HFF-Myc (cell line): Measurements from ENCODE around the gene VAMP7.
A peak's percentile ranks its signal among the peaks of the same experiment; 100 is the strongest.

ENCODE experiments used
- DNase-seq: peaks from one replicate; pipeline ENCODE4 v3.0.0-alpha.2; 2011; ENCODE audit warnings: low read depth; ENCODE audit errors: extremely low read depth
- H3K4me3 ChIP-seq: replicated peaks from 2 replicates; pipeline ENCODE4 v1.5.1; 2011; ENCODE audit warnings: low read depth, mild to moderate bottlenecking, control low read depth, low read length
- TF ChIP-seq, protein P1 (sequence below): IDR thresholded peaks from 2 replicates; pipeline ENCODE4 v1.5.1; 2012; ENCODE audit warnings: mild to moderate bottlenecking, low read depth, low read length, control low read depth; ENCODE audit errors: missing control alignments

The VAMP7 gene

DNA sequence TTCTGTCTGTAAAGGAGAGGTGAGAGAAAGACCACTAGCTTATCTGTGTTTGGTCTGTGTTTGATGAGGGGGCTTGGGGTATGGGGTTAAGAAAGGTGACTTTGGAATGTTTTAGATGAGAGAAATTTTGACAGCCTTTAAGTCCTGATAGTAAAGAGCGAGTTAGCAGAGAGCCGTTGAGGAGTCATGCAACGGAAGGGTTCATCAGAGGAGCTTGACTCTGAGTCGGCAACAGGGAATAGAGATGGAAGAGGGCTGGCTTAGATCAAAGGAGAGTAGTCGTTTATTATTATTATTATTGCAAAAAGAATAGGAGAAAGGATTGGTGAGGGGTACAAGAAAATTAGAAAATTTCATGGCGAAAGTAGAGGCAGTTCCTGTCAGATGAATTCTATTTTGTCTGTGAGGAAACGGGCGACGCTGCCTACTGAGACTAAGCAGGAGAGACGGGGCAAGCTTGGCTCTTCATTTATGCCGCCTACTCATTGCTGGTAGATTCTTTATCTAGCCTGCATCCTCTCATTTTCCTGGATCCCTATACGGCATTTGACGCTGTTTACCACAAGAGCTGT, 473 bp upstream of the VAMP7 start:
- no peak for DNase-seq
- peak overlapping the region; percentile 58 for H3K4me3 ChIP-seq
- TF ChIP-seq, protein P1, sequence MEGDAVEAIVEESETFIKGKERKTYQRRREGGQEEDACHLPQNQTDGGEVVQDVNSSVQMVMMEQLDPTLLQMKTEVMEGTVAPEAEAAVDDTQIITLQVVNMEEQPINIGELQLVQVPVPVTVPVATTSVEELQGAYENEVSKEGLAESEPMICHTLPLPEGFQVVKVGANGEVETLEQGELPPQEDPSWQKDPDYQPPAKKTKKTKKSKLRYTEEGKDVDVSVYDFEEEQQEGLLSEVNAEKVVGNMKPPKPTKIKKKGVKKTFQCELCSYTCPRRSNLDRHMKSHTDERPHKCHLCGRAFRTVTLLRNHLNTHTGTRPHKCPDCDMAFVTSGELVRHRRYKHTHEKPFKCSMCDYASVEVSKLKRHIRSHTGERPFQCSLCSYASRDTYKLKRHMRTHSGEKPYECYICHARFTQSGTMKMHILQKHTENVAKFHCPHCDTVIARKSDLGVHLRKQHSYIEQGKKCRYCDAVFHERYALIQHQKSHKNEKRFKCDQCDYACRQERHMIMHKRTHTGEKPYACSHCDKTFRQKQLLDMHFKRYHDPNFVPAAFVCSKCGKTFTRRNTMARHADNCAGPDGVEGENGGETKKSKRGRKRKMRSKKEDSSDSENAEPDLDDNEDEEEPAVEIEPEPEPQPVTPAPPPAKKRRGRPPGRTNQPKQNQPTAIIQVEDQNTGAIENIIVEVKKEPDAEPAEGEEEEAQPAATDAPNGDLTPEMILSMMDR: no peak

DNA sequence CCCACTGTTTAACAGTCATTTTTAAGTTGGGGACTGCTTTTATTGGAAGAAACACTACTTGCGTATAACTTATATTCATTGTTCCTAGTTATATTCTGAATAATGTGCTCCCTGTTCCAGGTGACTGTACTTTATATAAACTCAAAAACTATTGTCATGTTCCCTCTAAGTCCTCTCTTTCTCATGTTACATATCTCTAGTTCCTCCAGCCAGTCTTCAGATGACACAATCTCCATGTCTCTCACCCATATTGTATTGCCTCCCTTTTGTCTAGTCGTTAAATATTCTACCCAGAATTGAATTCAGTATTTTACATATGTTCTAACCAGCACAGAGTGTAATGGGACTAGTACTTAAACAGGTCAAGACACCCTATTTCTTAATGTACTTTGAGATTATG, 5.3 kb downstream of the VAMP7 start:
- TF ChIP-seq, protein P1: no peak
- DNase-seq: no peak
- H3K4me3 ChIP-seq: no peak overlapping the region

DNA sequence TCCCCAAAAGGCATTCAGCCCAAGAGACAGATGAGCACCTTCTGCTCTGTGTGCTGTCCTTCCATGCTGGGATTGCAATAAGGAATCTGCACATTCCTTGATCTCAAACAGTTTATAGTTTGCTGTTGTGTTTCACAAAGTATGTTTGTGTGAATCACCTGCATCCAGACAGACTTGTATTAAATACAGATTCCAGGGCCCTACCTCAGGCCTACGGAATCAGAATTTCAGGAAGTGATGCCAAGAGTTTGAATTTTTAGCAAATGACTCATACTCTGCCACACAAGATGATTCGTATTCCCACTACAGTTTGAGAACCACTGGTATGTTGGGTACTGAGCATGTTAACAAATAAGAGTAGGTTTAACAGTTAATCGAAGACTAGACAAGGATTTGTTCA, 7.0 kb downstream of the VAMP7 start:
- no peak overlapping the region for H3K4me3 ChIP-seq
- peak; percentile 62 for DNase-seq
- TF ChIP-seq, protein P1: no peak

DNA sequence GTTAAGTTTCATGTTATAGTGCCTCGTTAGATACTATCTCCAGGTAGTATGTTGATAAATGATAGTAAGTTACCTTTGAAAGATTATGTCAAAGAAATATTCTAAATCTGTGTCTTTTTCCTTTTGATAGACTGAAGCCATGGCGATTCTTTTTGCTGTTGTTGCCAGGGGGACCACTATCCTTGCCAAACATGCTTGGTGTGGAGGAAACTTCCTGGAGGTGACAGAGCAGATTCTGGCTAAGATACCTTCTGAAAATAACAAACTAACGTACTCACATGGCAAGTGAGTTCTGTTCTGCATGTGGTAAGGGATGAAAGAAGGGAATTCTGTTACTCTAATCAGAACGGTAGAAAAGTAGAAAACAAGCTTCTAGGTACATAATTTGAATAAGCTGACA, 8.2 kb downstream of the VAMP7 start:
- no peak for DNase-seq
- H3K4me3 ChIP-seq: no peak overlapping the region
- TF ChIP-seq, protein P1: no peak

DNA sequence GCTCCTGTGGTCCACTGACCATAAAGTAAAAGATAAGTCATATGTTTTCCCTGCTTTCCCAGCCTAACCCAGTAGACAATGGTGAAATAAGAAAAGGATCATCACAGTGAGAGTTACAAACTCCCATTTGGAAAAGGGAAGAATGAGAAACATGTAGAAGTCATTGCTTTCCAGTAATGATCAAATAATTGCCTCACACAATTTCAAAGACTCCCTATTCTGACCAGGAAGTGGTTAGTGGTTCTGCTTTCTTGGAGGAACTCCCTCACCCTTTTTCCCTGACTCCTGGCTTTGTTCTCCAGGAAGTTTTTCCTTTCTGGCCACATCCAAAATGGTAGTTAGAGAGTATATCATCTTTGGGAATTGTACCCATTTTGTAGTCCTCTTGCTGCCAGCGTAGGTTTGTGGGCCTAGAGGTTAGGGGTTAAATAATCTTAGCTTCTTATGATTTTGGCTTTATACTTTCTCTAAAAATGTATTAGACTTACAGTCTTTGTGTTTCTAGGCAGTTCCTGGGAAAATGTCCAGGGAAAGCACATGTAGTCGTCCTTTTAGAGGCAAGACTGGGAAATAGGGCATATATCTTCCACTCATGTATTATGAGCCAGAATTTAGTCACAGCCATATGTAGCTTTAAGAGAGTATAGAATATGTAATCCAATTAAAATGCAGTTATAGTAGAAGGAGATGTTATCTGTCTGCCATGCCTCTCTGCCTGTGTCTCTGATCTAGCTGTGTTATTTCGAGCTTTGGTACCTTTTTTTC, 10.5 kb downstream of the VAMP7 start:
- TF ChIP-seq, protein P1: no peak
- H3K4me3 ChIP-seq: no peak overlapping the region
- no peak for DNase-seq

DNA sequence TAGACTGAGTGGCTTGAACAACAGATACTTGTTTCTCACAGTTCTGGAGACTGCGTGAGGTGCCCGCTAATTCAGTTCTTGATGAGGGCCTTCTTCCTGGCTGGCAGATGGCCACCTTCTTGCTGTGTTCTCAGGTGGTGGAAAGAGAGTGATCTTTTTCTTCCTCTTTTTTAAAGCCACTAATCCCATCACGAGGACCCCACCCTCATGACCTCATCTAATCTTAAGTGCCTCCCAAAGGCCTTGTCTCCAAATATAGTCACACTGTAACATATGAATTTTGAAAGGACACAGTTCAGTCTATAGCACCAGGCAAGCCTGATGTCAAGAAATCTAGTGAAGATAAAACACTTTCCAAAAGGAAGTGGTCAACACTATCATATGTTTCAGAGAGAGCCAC, 12.4 kb downstream of the VAMP7 start:
- H3K4me3 ChIP-seq: no peak overlapping the region
- TF ChIP-seq, protein P1: no peak
- DNase-seq: no peak
